Right renal pelvis (tissue), 4 donors: Measurements from ENCODE around the gene NMUR1. TPM values are rescaled to one million over a fixed set of nuclear protein-coding genes. Genes with fewer than 3 reads are reported as not detected.

ENCODE experiments used
- DNase-seq, 4 donors: peaks; one replicate each; pipeline ENCODE4 v3.0.0-alpha.2; 2013; ENCODE audit warnings: low read depth in 4 of 4, low spot score in 3 of 4, missing footprints in 1 of 4
- polyA plus RNA-seq, 4 donors: library from polyadenylated mRNA; unstranded; fragments of 120-200 nt; gene quantifications; one replicate each; pipeline ENCODE4 v1.2.1, GENCODE V29; 2013; ENCODE audit not compliant: insufficient read length in 4 of 4

The NMUR1 gene
- polyA plus RNA-seq, 4 donors = 0.51 to 0.98 (median 0.58) TPM

DNA sequence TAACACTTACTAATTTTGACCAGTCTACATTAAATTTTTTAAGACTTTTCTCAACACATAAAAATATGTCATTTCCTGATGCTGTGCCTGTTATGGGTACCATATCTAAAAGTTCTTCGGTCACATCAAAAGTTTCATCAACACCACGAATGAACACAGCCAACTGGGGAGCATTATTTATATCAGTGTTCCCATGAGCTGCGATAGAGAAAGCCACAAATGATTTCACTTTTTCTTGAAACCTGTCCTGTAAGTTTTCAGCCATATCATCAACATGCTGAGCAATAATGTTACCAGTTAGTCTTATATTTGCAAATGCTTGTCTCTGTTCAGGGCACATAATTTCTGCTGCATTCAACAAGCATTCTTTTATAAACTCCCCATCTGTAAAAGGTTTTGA lies 35.6 kb downstream of the NMUR1 start:
- no peak for DNase-seq

DNA sequence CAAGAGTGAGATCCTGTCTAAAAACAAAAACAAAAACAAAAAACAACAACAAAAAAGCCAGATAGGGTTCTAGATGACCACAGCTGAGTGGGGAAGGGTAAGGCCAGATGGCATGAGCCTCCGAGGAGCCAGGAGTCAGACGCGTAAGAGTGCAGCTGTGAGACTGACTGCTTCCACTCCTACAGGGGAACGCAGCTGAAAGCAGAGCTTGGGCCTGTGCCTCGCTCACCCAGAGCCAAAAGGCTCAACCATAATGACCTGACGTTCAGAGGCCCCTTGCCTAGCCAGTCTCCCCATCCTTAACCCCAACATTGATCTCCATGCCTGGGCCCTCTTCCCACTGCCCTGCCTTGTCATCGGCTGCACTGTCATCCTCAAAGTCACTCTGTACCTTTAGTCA lies 39.4 kb downstream of the NMUR1 start:
- DNase-seq = no peak

DNA sequence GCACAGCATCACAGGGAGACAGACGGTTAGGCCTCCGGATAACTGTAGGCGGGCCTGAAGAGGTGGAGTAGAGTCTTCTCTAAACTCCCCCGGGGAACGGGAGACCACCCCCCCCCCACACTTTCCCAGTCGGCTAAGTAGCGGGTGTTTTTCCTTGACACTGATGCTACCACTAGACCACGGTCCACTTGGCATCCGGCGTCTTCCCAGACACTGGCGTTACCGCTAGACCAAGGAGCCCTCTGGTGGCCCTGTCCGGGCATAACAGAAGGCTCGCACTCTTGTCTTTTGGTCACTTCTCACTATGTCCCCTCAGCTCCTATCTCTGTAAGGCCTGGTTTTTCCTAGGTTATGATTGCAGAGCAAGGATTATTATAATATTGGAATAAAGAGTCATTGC lies 40.3 kb downstream of the NMUR1 start:
- no peak for DNase-seq

GRCh38 chr2:231488331-231488730 lies 41.9 kb downstream of the NMUR1 start:
- DNase-seq = no peak

DNA sequence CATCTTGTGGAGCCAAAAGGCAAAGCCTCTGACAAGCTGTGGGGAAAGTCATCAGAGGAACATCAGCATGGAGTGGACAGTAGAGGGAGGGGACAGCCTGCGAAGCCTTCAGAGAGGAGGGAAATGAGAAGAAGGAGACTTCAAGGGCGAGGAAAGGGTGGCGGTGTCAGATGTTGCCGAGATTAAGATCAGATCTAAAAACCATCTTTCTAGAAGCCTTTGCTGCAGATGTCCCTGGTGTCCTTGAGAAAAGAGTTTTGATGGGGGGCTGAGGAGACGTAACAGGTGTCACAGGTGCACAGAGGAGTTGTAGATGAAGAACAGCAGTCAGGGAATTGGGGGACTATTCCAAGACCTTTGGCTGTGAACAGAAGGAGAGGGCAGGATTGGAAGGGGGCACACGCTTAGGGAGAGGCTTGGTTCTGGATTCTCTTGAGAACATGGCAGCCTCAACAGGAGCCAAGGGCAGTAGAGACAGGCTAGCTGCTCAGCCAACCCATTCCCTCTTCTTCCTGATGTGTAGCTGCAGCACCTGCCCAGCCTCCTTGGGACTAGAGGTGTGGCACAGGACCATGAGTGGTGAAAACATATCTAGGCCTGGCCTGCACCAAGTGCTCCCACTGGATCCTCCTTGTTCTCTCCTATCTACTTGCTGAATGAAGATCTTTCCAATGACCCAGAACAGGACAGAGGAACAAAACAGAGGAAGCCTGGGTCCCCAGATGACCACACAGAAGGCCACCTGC lies 43.2 kb downstream of the NMUR1 start:
- no peak for DNase-seq

DNA sequence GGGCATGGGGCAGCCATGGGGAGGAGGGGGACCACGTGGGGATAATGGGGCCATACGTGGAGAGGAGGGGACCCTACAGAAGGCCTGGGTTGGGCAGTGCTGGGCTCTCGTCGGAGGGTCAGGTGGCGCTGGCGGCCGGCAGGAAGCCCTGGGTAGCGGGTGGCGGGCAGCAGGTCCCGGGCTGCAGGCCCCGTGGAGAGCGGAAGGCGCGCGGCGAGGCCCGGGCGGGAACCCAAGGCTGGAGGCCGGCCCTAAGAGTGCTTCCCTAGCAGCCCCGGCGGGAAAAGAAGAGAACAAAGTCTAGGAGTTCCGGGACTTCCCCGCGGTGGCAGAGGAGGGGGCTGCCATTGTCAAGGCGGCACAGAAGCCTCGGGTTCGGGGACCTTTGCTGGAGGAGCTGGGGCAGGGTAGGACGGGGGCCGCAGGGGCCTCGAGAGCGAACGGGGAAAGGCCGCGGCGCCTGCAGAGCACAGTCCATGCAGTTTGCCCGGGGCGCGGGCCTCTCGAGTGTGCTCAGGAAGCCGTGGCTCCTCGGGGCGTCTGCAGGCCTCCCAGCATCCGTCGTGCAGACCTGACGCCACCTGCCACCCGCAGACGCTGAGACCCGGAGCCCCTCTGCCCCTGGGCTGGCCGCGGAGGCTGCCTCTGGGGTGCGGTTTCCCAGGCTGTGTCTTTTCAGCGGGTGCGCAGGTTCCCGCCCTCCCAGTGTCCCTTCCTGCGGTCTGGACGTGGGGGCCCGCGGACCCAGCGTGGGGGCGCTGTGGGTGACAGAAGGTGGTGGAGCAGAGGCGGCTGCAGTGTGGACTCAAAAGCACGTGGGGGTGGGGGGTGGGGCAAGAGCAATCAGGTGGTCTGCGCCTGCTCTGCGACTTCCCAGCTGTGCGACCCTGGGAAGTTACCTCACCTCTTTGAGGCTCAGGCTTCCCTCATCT lies 46.6 kb downstream of the NMUR1 start:
- DNase-seq = peak in 1 of 4 donors; percentile 7

GRCh38 chr2:231482806-231483391 lies 47.3 kb downstream of the NMUR1 start:
- peak in 2 of 4 donors; percentile 57 to 60 for DNase-seq

DNA sequence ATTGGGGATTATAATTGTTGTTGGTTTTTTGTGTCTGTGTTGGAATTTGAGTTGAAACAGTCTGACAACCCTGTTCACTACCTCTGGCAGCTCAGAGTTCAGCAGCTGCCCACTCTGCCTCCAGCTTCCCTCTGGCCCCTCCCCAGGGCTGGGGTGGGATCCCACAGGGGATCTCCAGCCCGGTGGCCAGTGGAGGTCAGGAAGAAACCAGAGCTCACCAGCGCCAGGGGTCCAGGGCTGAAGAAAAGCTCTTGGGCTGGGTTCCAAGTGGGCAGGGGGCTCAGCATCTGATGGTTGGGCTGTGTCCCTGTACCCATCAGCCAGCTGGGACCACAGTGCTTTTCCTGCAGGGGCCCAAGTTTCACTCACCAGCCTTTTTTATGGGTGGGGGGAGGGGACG lies 49.5 kb downstream of the NMUR1 start:
- no peak for DNase-seq

DNA sequence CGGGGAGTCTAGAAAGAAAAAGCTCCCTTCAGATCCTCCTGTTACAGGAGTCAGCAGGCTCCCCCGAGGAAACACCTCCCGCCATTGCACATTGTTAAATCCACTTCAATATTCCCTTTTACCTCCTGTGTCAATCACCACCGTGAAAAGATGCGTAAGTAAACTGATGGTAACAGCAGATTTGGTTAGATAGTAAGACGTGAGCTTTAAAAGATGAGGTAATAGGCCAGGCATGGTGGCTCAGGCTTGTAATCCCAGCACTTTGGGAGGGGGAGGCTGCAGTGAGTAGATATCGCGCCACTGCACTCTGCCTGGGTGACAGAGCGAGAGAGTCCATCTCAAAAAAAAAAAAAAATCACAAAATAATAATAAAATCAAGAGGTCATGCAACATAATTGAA lies 50.8 kb downstream of the NMUR1 start:
- no peak for DNase-seq

GRCh38 chr2:231476920-231477319 lies 53.3 kb downstream of the NMUR1 start:
- no peak for DNase-seq

- no peak for DNase-seq
Observed at GRCh38 chr2:231475965-231476364, 54.3 kb downstream of the NMUR1 start.

Other genes starting within 250 kb of the NMUR1 start
- gene B3GNT7, start 134.7 kb downstream of the NMUR1 start, polyA plus RNA-seq = 1 to 10 TPM; 3.2 to 4.0 (median 3.5) TPM
- gene NCL, start 66.0 kb downstream of the NMUR1 start, polyA plus RNA-seq = 1,000 to 10,000 TPM in 3 of 4 donors, 100 to 1,000 TPM in 1; 959 to 1,164 (median 1,129) TPM
- gene TEX44, start 62.4 kb upstream of the NMUR1 start, polyA plus RNA-seq = not detected
- gene PTMA, start 178.1 kb upstream of the NMUR1 start, polyA plus RNA-seq = 1,000 to 10,000 TPM; 2,018 to 2,241 (median 2,138) TPM